Colonic mucosa (tissue), 4 donors: ENCODE results near the gene UMOD. TPM values are rescaled to one million over a fixed set of nuclear protein-coding genes. Genes with fewer than 3 reads are reported as not detected.

Experiments
- DNase-seq: peaks from one replicate; pipeline ENCODE4 v3.0.0-alpha.2; 2020
- H3K27ac ChIP-seq: fragments of 200-600 bp; one replicate; pipeline ENCODE4 v1.8.0; 2021
- H3K27me3 ChIP-seq: fragments of 200-600 bp; one replicate; pipeline ENCODE4 v1.8.0; 2021
- H3K36me3 ChIP-seq: fragments of 200-600 bp; one replicate; pipeline ENCODE4 v1.8.0; 2021
- H3K4me1 ChIP-seq: fragments of 200-600 bp; one replicate; pipeline ENCODE4 v1.8.0; 2021; ENCODE audit warnings: mild to moderate bottlenecking
- H3K4me3 ChIP-seq: fragments of 200-600 bp; one replicate; pipeline ENCODE4 v1.8.0; 2021
- H3K9ac ChIP-seq, 2 donors: one replicate each; pipeline ENCODE4 v1.7.0; 2013; ENCODE audit warnings: control low read depth in 2 of 2, low read depth in 2 of 2, low read length in 2 of 2
- H3K9me3 ChIP-seq: fragments of 200-600 bp; one replicate; pipeline ENCODE4 v1.8.0; 2021
- intact Hi-C: fragments of 100-400 bp; cut with DNase I; formaldehyde crosslinking; loops from one replicate; pipeline ENCODE4 v1.14.1; 2022
- total RNA-seq, 2 donors: library from RNA; stranded (reverse); fragmentation: NEBNext Ultra II Directional in 1 of 2; extraction: Animal tissue kit (Norgen Biotek cat#: 25700) in 1 of 2; gene quantifications; one replicate each; pipeline ENCODE4 v1.2.1, GENCODE V29; 2021
- TF ChIP-seq, protein P1 (sequence below): fragments of 200-600 bp; IDR thresholded peaks from one replicate; pipeline ENCODE4 v1.8.0; 2022; ENCODE audit warnings: antibody characterized with exemption, mild to moderate bottlenecking
- donor health status: healthy.
- donor health status: DM: no; HTN: no; CAD: no.
- donor health status: DM: no; HTN: no; CAD: no.

UMOD gene
- total RNA-seq, 2 donors from 2014 or later = not detected

- Histone ChIP-seq H3K27ac (no peak overlapping the region), H3K9me3 (no peaks in the 10 kb centered on the region), H3K27me3 (no peaks in the 10 kb centered on the region), H3K36me3 (no peaks in the 10 kb centered on the region), H3K4me1 (peaks cover 3% of the 10 kb centered on the region), H3K4me3 (no peak overlapping the region), H3K9ac (no peak overlapping the region)
- TF ChIP-seq, protein P1, sequence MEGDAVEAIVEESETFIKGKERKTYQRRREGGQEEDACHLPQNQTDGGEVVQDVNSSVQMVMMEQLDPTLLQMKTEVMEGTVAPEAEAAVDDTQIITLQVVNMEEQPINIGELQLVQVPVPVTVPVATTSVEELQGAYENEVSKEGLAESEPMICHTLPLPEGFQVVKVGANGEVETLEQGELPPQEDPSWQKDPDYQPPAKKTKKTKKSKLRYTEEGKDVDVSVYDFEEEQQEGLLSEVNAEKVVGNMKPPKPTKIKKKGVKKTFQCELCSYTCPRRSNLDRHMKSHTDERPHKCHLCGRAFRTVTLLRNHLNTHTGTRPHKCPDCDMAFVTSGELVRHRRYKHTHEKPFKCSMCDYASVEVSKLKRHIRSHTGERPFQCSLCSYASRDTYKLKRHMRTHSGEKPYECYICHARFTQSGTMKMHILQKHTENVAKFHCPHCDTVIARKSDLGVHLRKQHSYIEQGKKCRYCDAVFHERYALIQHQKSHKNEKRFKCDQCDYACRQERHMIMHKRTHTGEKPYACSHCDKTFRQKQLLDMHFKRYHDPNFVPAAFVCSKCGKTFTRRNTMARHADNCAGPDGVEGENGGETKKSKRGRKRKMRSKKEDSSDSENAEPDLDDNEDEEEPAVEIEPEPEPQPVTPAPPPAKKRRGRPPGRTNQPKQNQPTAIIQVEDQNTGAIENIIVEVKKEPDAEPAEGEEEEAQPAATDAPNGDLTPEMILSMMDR = no peak
- DNase-seq = no peak
- intact Hi-C loops = no loop called here
Measured at GRCh38 chr16:20397468-20398074, 45.1 kb upstream of the UMOD start.

GRCh38 chr16:20396846-20397467 lies 44.4 kb upstream of the UMOD start:
- TF ChIP-seq, protein P1 = no peak
- no peak overlapping the region for H3K9ac ChIP-seq
- intact Hi-C loops = no loop called here
- H3K9me3 ChIP-seq = no peaks in the 10 kb centered on the region
- no peak overlapping the region for H3K27ac ChIP-seq
- DNase-seq = no peak
- H3K27me3 ChIP-seq = no peaks in the 10 kb centered on the region
- peaks cover 3% of the 10 kb centered on the region for H3K4me1 ChIP-seq
- no peaks in the 10 kb centered on the region for H3K36me3 ChIP-seq
- no peak overlapping the region for H3K4me3 ChIP-seq

DNA sequence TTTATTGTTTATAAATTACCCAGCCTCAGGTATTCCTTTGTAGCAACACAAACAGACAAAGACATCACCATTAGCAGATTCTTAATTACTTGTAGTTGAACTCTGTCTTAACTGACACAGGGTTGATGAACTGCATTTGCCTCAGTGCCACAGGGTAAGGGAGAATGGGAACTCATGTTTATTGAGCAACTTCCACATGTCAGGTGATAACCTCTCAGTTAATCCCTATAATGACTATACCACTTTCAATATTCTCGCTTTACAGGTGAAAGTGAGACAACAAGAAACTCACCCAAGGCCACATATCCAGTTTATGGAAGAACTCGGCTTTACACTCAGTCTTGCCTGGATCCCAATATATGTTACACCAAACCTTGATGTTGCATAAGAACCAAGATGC lies 43.4 kb upstream of the UMOD start:
- Histone ChIP-seq H3K4me3 (no peak overlapping the region), H3K36me3 (no peaks in the 10 kb centered on the region), H3K4me1 (peaks cover 3% of the 10 kb centered on the region), H3K9me3 (no peaks in the 10 kb centered on the region), H3K9ac (no peak overlapping the region), H3K27me3 (no peaks in the 10 kb centered on the region), H3K27ac (no peak overlapping the region)
- no peak for DNase-seq
- TF ChIP-seq, protein P1 = no peak
- intact Hi-C loops = no loop called here

GRCh38 chr16:20393801-20394577 lies 41.5 kb upstream of the UMOD start:
- Histone ChIP-seq H3K9ac (no peak overlapping the region), H3K27ac (no peak overlapping the region), H3K4me1 (peaks cover 3% of the 10 kb centered on the region), H3K27me3 (no peaks in the 10 kb centered on the region), H3K9me3 (no peaks in the 10 kb centered on the region), H3K36me3 (no peaks in the 10 kb centered on the region), H3K4me3 (no peak overlapping the region)
- peak; percentile 30 for DNase-seq
- intact Hi-C loops = no loop called here
- TF ChIP-seq, protein P1 = no peak

DNA sequence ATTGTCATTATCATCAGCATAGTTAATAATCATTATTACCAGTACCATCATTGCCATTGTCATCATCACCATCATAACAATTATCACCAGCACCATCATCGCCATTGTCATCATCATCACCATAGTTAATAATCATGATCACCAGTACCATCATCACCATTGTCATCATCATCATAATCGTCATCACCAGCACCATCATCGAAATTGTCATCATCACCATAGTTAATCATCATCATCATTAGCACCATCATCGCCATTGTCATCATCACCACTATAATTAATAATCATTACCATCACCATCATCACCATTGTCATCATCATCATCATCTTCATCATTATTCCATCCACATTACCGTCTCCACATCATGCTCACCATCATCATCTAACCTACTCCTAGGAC lies 38.5 kb upstream of the UMOD start:
- Histone ChIP-seq H3K27ac (no peak overlapping the region), H3K4me3 (no peak overlapping the region), H3K36me3 (no peaks in the 10 kb centered on the region), H3K27me3 (no peaks in the 10 kb centered on the region), H3K4me1 (peaks cover 3% of the 10 kb centered on the region), H3K9me3 (no peaks in the 10 kb centered on the region), H3K9ac (no peak overlapping the region)
- TF ChIP-seq, protein P1 = no peak
- intact Hi-C loops = no loop called here
- DNase-seq = no peak
